ENCODE measurements around the gene RIOX2. TPM values are rescaled to one million over a fixed set of nuclear protein-coding genes. Genes with fewer than 3 reads are reported as not detected.

Gene RIOX2
- total RNA-seq, 1 donor from 2014 or later = 22.0 TPM

DNA sequence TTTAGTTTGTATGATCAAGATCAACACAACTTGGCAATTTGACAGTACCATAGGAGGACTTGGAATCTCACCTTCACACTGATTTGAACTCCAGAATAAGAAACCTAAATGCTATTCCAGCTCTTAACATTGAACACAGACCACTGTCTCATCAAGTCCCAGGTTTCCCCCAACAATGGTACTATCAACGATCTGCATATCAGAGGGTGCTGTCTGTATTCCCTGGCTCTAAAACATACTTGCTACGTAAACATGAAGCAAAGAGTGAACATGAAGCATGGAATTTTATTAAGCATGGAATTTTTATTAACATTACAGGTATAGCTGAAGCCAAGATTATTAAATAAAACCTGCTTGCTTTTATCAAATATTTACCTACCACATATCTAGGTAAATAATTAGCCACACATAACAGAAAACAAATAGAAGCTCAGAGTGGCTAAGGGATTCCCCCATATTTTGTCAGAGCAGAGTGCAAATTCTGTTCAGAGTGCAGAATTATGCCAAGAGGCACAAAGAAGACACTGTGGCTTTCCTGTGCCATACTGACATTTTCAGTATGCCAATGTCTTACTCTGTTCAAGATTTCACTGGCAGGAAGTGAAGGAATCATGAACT is 22.2 kb upstream of the RIOX2 start:
- H3K36me3 ChIP-seq (ENCODE audit: control insufficient read depth, insufficient read depth, low read length) = no peaks in the 10 kb centered on the region
- peaks cover 3% of the 10 kb centered on the region for H3K27me3 ChIP-seq (ENCODE audit: control insufficient read depth, insufficient read depth, low read length)
- no peak for DNase-seq (ENCODE audit: low read depth)
- TF ChIP-seq, protein P1, sequence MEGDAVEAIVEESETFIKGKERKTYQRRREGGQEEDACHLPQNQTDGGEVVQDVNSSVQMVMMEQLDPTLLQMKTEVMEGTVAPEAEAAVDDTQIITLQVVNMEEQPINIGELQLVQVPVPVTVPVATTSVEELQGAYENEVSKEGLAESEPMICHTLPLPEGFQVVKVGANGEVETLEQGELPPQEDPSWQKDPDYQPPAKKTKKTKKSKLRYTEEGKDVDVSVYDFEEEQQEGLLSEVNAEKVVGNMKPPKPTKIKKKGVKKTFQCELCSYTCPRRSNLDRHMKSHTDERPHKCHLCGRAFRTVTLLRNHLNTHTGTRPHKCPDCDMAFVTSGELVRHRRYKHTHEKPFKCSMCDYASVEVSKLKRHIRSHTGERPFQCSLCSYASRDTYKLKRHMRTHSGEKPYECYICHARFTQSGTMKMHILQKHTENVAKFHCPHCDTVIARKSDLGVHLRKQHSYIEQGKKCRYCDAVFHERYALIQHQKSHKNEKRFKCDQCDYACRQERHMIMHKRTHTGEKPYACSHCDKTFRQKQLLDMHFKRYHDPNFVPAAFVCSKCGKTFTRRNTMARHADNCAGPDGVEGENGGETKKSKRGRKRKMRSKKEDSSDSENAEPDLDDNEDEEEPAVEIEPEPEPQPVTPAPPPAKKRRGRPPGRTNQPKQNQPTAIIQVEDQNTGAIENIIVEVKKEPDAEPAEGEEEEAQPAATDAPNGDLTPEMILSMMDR (IDR thresholded peaks at IDR 0.05; ENCODE audit: insufficient read depth, low read length, poor library complexity, severe bottlenecking) = no peak
- H3K4me3 ChIP-seq (ENCODE audit: low read depth, low read length) = no peak overlapping the region

DNA sequence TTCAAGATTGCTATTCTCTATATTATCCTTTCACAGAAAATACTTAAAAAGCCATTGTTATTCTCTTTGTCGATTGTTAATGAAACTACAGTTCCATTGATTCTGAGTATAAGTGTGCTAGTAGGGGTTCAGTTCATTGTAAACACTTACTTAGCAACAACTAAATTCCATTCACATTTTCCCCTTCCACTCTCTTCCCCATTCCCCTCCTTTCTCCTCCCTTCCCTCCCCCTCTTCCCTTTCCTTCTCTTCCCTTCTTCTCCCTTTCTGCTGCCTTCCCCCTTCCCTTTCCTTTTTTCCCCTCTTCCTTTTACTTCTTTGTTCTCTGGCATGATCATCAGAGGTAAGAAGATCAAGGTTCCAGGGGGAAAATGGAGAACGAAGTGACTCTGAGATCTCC is 21.3 kb upstream of the RIOX2 start:
- no peak for DNase-seq (ENCODE audit: low read depth)
- H3K27me3 ChIP-seq (ENCODE audit: control insufficient read depth, insufficient read depth, low read length) = peaks cover 3% of the 10 kb centered on the region
- no peak overlapping the region for H3K4me3 ChIP-seq (ENCODE audit: low read depth, low read length)
- no peaks in the 10 kb centered on the region for H3K36me3 ChIP-seq (ENCODE audit: control insufficient read depth, insufficient read depth, low read length)
- TF ChIP-seq, protein P1 (IDR thresholded peaks at IDR 0.05; ENCODE audit: insufficient read depth, low read length, poor library complexity, severe bottlenecking) = no peak

DNA sequence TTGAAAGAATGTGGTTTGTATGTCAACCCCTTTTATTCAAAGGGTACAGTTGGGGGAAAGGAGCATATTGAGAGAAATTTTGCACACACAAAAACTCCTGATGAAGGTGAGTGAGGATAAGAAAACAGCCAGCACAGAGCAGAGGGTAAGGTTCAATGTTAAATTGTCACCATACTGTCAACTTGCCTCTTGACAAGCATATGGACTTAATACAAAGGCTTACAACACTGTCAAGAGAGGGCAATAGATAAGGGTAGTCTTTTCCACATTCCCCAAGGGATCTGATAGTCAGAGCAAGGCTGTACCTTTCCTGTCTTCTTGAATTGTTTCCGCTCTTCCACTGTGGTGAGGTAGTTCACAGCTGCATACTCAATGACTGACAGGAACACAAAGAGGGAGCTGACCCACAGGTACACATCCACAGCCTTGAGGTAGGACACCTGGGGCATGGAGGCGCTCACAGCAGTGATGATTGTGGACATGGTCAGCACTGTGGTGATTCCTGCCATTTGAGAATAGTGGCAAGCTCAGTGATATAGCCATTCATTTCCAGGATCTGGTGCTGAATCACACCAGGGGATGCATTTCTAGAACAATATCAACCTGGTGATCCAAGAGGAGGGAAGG is 20.4 kb upstream of the RIOX2 start:
- Histone ChIP-seq H3K36me3 (ENCODE audit: control insufficient read depth, insufficient read depth, low read length) (no peaks in the 10 kb centered on the region), H3K27me3 (ENCODE audit: control insufficient read depth, insufficient read depth, low read length) (peaks cover 3% of the 10 kb centered on the region), H3K4me3 (ENCODE audit: low read depth, low read length) (no peak overlapping the region)
- TF ChIP-seq, protein P1 (IDR thresholded peaks at IDR 0.05; ENCODE audit: insufficient read depth, low read length, poor library complexity, severe bottlenecking) = no peak
- no peak for DNase-seq (ENCODE audit: low read depth)

DNA sequence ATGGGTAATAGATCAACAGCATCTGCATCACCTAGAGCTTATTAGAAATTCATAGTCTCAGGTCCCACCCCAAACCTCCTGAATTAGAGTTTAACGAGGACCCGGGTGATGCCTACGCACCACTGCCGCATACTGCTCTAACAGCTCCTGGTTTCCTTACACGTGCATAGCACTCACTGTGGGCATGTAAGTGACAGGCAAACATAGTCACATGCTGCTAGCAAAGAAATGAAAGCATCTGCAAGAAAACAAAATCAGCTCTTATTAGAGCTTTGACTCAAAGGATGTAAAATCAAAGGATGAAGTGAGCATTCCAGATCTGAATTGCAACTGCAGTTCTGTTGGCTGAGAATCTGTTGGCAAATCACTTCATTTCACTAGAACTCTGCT is 19.1 kb upstream of the RIOX2 start:
- H3K27me3 ChIP-seq (ENCODE audit: control insufficient read depth, insufficient read depth, low read length) = peaks cover 3% of the 10 kb centered on the region
- DNase-seq (ENCODE audit: low read depth) = no peak
- no peak overlapping the region for H3K4me3 ChIP-seq (ENCODE audit: low read depth, low read length)
- no peaks in the 10 kb centered on the region for H3K36me3 ChIP-seq (ENCODE audit: control insufficient read depth, insufficient read depth, low read length)
- TF ChIP-seq, protein P1 (IDR thresholded peaks at IDR 0.05; ENCODE audit: insufficient read depth, low read length, poor library complexity, severe bottlenecking) = no peak

DNA sequence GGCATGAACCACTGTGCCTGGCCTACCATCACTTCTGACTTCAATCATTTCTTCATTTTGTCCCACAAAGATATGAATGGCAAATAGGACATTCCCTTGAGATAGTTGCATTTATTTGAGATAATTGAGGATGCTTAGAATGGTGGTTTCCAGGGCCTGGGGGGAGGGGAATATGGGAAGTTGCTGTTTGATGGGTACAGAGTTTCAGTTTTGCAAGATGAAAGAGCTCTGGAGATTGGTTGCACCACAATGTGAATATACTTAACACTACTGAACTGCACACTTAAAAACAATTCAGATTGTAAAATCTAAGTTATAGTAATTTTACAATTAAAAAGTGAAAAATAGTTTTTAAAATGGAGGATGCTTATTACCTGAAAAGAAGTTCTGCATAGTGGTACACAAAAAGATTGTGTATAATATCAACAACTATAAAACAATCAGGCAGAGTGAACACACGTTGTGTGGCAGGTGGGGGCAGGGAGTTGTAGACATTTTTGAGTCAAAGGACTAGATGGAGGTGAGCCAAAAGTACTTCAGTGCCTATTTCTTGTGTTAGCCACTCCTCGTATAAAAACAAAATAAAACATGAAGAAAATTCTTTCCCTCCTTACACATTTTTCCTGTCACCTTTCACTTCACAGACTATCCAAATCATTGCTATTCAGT is 18.5 kb upstream of the RIOX2 start:
- TF ChIP-seq, protein P1 (IDR thresholded peaks at IDR 0.05; ENCODE audit: insufficient read depth, low read length, poor library complexity, severe bottlenecking) = no peak
- no peak for DNase-seq (ENCODE audit: low read depth)

More for the DNA sequence above, 18.5 kb upstream of the RIOX2 start:
- Histone ChIP-seq H3K27me3 (ENCODE audit: control insufficient read depth, insufficient read depth, low read length) (peaks cover 3% of the 10 kb centered on the region), H3K4me3 (ENCODE audit: low read depth, low read length) (no peak overlapping the region), H3K36me3 (ENCODE audit: control insufficient read depth, insufficient read depth, low read length) (no peaks in the 10 kb centered on the region)

Measured in kidney epithelial cell (primary cell).